SK-N-SH treated with all-trans-retinoic acid at 6 μM for 48 hours (cell line): ENCODE measurements around the gene CPNE4.

Source experiments
- TSHZ2 ChIP-seq: fragments of 250-450 bp; sonication (Bioruptor Pico); IDR thresholded peaks from 2 replicates; pipeline ENCODE4 v1.5.0; 2020; ENCODE audit warnings: mild to moderate bottlenecking, moderate library complexity
- TF ChIP-seq, protein P1 (sequence below): fragments of 250-450 bp; sonication (Bioruptor Pico); IDR thresholded peaks from 2 replicates; pipeline ENCODE4 v1.8.0; 2020; ENCODE audit warnings: mild to moderate bottlenecking, moderate library complexity, borderline replicate concordance
- TF ChIP-seq, protein P2 (sequence below): fragments of 250-450 bp; sonication (Bioruptor Pico); IDR thresholded peaks from 2 replicates; pipeline ENCODE4 v1.5.1; 2021; ENCODE audit warnings: mild to moderate bottlenecking, moderate library complexity

DNA sequence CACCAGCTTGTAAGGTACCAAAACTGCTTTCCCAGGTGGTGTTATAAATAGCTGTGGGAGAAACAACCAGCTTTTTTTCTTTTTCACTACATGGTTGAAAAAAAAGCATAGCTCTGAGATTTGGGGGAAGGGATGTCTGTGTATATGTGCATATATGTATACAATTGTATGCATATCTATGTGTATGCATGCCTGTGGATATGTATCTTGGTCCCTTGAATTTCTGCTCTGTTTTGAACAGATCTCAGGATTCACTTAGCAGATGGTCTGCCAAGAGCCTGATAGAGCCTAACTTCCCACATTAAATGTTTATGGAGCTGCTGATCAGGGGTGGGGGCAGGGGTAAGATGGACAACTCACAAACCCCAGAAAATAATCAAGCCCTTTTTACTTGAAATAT is 39.0 kb upstream of the CPNE4 start:
- TF ChIP-seq, protein P1, sequence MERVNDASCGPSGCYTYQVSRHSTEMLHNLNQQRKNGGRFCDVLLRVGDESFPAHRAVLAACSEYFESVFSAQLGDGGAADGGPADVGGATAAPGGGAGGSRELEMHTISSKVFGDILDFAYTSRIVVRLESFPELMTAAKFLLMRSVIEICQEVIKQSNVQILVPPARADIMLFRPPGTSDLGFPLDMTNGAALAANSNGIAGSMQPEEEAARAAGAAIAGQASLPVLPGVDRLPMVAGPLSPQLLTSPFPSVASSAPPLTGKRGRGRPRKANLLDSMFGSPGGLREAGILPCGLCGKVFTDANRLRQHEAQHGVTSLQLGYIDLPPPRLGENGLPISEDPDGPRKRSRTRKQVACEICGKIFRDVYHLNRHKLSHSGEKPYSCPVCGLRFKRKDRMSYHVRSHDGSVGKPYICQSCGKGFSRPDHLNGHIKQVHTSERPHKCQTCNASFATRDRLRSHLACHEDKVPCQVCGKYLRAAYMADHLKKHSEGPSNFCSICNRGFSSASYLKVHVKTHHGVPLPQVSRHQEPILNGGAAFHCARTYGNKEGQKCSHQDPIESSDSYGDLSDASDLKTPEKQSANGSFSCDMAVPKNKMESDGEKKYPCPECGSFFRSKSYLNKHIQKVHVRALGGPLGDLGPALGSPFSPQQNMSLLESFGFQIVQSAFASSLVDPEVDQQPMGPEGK (CRISPR knock-in tag): no peak
- no peak for TF ChIP-seq TSHZ2 (CRISPR knock-in tag)
- TF ChIP-seq, protein P2, sequence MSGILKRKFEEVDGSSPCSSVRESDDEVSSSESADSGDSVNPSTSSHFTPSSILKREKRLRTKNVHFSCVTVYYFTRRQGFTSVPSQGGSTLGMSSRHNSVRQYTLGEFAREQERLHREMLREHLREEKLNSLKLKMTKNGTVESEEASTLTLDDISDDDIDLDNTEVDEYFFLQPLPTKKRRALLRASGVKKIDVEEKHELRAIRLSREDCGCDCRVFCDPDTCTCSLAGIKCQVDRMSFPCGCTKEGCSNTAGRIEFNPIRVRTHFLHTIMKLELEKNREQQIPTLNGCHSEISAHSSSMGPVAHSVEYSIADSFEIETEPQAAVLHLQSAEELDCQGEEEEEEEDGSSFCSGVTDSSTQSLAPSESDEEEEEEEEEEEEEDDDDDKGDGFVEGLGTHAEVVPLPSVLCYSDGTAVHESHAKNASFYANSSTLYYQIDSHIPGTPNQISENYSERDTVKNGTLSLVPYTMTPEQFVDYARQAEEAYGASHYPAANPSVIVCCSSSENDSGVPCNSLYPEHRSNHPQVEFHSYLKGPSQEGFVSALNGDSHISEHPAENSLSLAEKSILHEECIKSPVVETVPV: no peak
